ENCODE measurements around the gene LYPD4.
A peak's percentile ranks its signal among the peaks of the same experiment; 100 is the strongest.

LYPD4 gene

GRCh38 chr19:41849067-41849466, 4.6 kb upstream of the LYPD4 start:
- no peak for DNase-seq

GRCh38 chr19:41848666-41849065, 4.2 kb upstream of the LYPD4 start:
- DNase-seq, result no peak

DNA sequence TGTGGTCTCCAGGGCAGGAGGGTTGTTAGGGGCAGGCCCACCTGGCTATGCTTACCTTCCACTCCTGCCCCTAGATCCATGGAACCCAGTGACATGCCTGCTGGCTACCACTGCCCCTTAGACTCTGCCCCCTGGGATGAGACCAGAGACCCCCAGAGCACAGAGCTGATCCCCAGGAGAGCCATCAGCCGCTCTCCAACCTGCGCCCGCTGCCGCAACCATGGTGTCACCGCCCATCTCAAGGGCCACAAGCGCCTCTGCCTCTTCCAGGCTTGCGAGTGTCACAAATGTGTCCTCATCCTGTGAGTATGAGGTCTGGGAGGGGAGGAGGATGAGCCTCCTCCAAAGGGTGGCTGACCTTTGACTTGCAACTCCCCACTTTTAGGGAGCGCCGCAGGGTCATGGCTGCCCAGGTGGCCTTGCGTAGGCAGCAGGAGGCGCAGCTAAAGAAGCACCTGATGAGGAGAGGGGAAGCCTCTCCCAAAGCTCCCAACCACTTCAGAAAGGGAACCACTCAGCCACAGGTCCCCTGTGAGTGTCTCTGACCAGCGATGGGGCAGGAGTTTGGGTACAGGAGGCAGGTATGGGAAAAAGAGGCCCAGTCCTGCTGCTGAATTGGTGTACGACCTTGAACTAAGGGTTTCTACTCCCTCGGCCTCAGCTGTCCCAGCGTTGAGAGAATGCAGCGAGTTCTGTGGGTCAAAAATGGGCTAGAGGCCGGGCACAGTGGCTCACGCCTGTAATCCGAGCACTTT, 3.0 kb upstream of the LYPD4 start:
- no peak for DNase-seq

- no peak for DNase-seq
These were observed 638 bp upstream of the LYPD4 start for GRCh38 chr19:41845051-41845590.

DNA sequence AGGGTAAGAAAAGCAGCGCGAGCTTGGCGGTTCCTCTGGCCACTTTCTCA, 343 bp upstream of the LYPD4 start, which contains the start of gene DMRTC2:
DMRTC2 (plus strand) TSS at position 42 of the 50 bp plus-strand sequence. CDS start 2,387 bp downstream, outside the sequence.
- DNase-seq, result no peak

DNA sequence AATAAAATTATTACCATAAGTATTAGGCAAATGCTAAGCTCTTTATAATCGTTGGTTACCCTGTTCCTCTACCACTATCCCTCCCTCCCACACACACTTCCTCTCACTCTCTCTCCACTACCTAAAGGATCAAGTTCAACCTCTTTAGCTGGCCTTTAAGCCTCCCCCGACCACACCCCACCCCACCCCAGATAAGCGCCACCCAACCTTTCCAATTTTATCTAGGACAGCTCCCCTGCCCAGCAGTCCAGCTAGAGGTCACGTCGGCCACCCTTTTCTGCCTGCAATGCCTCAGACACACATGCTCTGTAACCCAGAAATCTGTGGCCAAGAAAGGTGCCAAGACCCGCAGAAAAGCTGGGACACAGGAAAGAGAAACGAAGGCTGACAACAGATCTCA, 1.1 kb downstream of the LYPD4 start:
- no peak for DNase-seq

- DNase-seq, result no peak
These were observed 5.3 kb downstream of the LYPD4 start for GRCh38 chr19:41839211-41839610.

DNA sequence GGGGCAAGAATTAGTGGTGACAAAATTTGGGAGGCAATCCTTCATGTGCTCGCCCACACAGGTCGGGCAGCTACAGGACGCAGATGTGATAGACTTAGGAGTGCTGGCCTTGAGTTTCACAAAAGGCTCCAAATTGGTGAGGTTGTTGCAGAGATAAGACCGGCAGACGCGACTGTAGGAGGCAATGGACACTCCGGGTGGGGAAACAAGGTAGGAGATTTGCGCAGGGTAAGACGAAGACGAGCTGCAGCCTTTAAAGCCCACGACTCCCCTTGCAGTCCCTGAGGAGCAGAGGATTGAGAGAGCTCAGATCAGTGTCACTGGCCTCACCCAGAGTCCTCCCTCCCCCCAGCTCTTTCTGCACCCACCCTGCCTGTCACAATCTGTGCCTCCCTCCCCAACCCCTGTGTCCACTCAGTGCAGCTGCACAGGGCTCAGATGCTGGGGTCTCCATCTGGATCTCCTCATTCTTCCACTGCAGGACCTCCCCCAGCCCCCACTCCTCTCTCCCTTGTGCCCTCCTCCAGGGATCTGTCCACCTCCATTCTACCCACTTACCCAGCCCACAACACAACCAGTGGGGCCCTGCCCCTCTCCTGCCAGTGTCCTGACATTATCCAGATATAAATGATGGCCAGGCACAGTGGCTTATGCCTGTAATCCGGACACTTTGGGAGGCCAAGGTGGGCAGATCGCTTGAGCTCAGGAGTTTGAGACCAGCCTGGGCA, 6.3 kb downstream of the LYPD4 start:
- no peak for DNase-seq

DNA sequence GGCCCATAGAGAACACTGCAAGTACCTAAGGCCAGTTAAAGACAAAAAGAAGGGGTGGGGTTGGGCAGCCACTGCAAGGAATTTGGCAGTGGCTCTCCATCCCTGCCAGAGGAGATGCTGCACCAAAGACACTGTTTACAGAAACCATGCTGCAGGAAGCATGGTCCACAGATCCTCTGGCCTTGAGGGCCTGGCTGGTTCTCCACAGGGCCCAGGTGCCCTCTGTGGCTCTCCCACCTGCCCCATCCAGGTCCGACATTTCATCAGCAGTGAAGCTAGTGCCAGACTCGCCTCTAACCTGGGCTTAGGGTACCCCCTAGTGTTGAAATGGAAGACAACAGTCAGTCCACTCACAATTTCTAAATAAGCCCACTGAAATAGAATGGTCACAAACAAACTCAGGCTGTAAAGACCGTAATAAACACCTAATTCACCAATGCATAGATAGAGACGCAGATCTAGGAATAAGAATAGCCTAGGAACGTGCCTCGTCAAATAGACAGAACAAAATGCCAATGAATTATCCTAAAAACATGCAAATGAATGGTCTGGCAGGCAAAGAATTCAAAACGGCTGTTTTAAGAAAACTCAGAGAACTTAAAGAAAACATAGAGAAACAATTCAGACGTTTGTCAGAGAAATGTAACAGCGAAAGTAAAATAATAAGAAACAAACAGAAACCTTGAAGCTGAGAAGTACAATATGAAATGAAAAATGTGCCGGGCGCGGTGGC, 23.3 kb downstream of the LYPD4 start:
- DNase-seq, result peak; percentile 81

GRCh38 chr19:41816761-41817160, 27.7 kb downstream of the LYPD4 start:
- DNase-seq, result no peak

DNA sequence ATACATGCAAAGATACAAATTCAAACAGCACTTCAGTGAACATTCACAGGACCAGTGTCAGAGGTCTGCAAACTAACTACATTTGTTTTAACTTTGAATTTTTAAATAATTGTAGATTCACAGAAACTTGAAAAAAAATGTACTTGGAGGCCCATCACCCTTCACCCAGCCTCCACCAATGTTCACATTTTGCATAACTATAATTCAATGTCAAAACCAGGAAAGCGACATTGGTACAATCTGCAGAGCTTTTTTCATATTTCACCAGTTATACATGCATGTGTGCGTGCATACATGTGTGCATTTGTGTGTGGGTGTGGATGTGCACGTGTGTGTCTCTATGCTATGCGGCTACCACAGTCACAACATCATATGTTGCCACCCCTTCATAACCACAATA, 29.2 kb downstream of the LYPD4 start:
- DNase-seq, result no peak

DNA sequence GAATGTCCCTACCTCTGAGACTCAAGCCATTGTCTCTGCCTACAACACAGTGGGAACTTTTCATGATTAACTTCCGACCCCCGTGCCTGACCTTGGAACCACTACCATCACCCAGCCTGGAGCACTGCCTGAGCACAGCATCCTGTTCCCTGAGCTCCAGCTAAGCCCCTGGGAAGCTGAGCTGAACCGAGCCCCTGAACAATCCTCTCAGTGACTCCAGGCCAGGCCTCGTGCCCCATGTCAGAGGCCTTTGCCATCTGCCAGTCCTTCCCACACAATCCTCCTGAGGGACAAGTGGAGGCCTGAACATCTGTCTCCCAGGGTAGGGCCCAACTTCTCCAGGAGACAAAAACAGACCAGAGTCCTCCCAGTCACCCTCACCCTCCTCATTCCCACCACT, 30.6 kb downstream of the LYPD4 start:
- no peak for DNase-seq

DNA sequence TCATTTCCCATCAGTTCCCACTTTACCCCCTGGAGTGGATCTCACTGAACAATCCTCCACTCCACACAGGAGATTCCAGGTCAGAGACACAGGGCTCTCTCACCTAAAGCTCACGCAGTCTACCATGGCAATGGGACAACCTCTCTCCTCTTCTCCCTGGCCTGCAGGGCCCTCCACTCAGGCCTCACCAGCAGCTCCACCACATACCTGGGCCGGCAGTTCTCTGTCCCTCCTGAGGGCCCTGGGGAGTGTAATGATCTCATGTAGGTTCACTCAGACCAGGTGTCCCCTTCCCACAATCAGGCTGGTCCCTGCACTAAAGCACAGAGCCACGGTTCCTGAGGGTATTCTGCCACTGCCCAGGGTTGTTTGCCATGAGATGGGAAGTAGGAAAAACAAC, 32.5 kb downstream of the LYPD4 start:
- DNase-seq, result no peak

DNA sequence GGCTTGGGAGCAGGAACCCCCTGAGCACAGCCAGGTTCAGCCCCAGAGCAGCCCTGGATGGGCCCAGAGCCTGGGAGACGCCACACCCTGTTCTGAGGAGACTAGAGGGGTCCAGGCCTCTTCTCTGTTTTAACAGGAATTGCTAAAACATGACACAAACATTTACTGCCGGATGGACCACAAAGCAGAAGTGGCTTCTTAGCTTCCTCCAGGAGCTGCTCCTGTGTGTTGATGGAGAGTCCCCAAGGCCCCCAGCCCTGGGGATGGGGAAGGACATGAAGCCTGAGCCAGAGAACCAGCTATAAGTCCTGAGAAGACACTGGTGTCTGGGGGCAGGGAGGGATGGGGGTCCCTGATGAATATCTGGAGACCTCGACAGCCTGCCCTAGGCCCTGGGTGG, 33.4 kb downstream of the LYPD4 start:
- no peak for DNase-seq

- DNase-seq, result no peak
These were observed 34.2 kb downstream of the LYPD4 start for GRCh38 chr19:41810301-41810700.

GRCh38 chr19:41808663-41809566, 35.6 kb downstream of the LYPD4 start:
- DNase-seq, result no peak

- DNase-seq, result no peak
These were observed 37.3 kb downstream of the LYPD4 start for GRCh38 chr19:41807176-41807575.

DNA sequence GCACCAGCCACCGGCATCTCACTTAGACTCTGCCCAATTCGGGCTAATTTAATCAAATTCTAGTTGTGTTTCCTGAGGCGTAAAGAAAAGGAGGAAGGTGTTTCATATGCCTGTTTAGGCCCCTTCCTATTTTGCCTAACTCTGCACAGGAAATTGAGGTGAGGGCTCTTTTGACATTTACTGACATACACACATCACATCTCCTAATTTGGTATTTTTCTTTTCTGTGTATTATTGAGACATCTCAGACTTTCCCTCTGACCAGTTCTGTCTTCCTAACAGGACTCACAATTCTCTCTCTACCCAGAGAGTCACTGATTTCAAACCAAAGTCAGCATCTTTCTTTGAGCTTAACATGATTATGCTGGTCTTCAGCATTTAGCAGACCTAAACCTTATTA, 40.1 kb downstream of the LYPD4 start:
- DNase-seq, result no peak

DNA sequence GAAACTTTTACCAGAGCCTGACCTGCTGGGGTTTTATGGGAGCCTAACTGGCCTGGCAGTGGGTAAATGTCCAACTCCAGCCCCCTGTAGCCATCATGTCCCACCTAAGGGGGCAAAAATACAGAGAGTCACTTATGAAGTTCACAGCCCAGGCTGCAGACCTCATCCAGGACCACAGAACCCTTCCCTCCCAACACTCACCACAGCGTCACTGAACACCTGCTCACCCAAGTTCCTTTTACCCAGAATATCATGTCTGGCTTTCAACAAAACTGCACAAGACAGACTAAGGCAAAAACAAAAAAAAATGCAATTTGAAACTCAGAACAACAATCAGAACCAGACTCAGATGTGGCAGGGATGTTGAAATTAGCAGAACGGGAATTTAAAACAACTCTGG, 41.7 kb downstream of the LYPD4 start:
- no peak for DNase-seq

DNA sequence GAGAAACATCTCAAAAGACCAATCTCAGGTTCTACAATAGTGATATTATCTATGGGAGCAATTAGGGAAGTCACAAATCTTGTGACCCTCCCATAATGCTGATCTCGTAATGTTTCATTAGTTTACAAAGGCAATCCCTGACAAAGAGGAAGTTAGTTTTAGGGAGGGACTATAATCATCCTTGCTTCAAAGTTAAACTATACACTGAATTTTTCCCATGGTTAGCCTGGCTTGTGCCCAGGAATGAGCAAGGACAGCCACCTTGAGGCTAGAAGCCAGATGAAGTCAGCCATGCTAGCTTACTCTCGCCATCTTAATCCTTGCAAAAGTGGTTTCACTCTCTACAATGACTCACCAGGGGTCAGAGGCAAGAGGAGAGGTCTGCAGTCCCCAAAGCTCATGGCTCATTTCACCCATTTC, 42.7 kb downstream of the LYPD4 start:
- DNase-seq, result no peak

DNA sequence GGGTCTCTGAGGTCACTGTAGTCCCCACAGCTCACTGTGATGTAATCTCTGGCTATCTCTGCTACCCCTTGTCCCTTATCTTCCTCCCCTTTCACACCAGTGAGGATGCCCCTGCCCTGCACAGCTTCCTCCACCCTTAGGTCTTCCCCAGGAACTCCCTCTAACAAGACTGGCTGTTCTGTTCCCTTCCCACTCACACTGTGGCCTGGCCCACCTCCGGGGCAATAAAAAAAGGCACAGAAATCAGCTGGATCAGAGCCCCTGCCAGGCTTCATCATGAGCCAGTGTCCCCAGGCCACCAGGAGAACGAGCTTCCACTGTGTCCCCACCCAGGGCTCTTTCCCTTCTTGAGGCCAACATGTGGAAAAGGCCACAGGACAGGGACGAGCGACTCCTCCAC, 43.5 kb downstream of the LYPD4 start:
- no peak for DNase-seq

DNA sequence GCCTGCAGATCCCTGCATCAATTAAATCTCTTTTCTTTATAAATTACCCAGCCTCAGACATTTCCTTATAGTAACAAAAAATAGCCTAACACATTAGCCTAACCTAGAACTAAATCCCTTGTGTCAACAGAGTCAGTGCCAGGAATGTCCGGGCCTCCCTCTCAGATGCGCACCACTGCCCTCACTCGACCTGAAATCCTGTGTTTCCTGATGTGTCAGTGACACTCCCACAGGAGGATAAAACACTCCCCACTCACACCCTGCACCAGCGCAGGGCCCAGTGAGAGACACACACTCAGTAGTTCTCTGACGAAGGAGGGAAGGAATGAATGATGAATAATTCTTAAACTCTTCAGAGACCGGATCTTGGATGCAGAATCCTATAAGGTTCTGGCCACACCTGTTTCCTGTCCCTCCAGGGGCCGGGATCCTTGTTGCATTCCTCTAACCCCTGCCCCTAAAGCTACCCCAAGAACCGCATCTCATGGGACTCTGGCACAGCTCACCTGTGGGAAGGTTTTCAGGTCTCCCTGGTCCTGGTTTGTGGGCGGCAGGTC, 45.0 kb downstream of the LYPD4 start:
- no peak for DNase-seq

DNA sequence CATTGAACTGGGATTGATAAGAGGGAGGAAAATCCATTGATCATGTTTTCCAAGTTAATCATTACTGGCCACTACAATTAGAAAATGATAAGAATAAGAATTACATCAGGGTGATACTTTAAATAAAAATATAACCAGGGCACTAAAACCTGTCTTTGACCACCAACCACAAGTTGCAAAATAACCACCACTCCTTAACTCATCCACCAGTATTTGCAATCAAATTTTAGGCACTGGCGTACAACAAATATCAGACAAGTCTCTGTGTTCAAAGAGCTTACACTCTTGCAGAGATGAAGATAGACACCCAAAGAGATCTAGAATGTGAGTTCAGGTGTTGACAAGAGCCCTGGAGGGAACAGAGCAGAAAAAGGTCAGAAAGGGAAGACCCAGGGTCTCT, 47.6 kb downstream of the LYPD4 start:
- no peak for DNase-seq
